ENCODE data around the gene THSD8. TPM values are rescaled to one million over a fixed set of nuclear protein-coding genes. Genes with fewer than 3 reads are reported as not detected.
A peak's percentile ranks its signal among the peaks of the same experiment; 100 is the strongest.

THSD8 gene
- total and polyA plus RNA-seq, 2 of the 8 experiments (the other 6 are each of a cell fraction or from before 2014, with no cell fraction given), result 8.2 to 42.3 TPM

DNA sequence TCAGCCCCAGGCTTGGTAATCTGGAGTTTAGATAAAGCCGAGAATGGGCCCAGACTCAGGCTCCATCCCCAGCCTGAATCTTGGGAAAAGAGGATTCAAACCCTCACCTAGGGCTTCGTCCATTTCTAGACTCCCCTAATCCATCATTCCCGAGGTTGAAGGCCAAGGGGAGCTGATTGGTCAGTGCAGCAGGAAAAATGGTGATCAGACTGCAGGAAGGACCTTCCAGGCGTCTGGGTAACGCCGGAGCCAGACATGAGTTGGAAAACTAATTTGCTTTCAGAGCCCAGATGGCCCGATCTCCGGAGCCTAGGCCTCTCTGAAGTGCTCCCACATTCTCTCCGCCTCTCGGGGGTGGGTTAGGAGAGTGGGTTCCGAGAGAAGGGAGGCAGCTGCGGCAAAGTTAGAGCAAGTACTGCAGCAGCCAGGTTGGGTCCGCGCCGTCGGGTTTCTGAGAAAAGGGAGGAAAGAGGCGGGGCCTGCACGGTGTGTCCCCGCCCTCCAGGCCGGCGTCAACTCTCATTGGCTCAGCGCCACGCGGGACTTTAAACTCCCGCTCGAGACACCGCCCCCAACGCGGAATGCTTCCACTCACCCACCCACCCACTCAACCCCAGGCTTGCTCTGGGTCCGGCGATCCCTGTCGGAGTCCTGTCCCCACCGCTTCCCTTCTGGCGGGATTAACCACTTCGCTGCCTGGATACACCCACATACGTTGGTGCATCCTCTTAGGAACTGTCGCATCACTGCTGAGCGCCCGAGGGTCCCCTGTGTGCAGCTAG lies 33.3 kb downstream of the THSD8 start:
- H3K4me1 ChIP-seq (replicated peaks in 1 of 4; ENCODE audit: control insufficient read depth in 3 of 4, insufficient read depth in 4 of 4, low read length in 3 of 4), result peaks cover 7 to 41% (median 21%) of the 10 kb centered on the region in 4 experiments
- H3K4me3 ChIP-seq (ENCODE audit: extremely low read depth in 1 of 4, insufficient read depth in 2 of 4, low read depth in 3 of 4, low read length in 4 of 4), result peak overlapping the region; percentile 62 to 81 (median 70)
- no peak overlapping the region for H2AK5ac ChIP-seq (ENCODE audit: low read depth, low read length)
- H2AFZ ChIP-seq (ENCODE audit: low read length), result no peak overlapping the region
- CTCF ChIA-PET (ENCODE audit: partially characterized antibody), result interaction anchor here (0.5 to 2.7 kb wide), 10 partner anchors 10 to 198 kb away, joined by 3 to 11 read pairs (median 4); partner anchors contain the start of gene KLF1
- FAIRE-seq, result no peak
- peak in 1 of 2 experiments; percentile 88 for DNase-seq (ENCODE audit: low read depth in 1 of 2, low spot score in 2 of 2)
- H3K27me3 ChIP-seq (replicated peaks in 1 of 4; ENCODE audit: control insufficient read depth in 3 of 4, extremely low read depth in 1 of 4, insufficient read depth in 3 of 4, low read length in 3 of 4), result peaks cover 0 to 13% (median 9%) of the 10 kb centered on the region in 4 experiments; a peak in 5 of 7 replicates
- H2BK5ac ChIP-seq (ENCODE audit: low read depth, low read length), result no peak overlapping the region
- no peak overlapping the region for H2BK20ac ChIP-seq (ENCODE audit: low read length)
- H4K91ac ChIP-seq (replicated peaks; ENCODE audit: insufficient read length, low read length), result no peak overlapping the region
- peaks cover 0 to 19% of the 10 kb centered on the region in 2 experiments for H4K20me1 ChIP-seq (replicated peaks in 1 of 2; ENCODE audit: control insufficient read depth in 1 of 2, insufficient read depth in 2 of 2, low read length in 2 of 2)
- POLR2A ChIA-PET (ENCODE audit: partially characterized antibody), result interaction anchor here (1.0 to 2.3 kb wide), 10 partner anchors 8 to 112 kb away, joined by 3 to 13 read pairs (median 4); partner anchors contain the start of genes RNASEH2A and TNPO2
- H3K4ac ChIP-seq (replicated peaks; ENCODE audit: insufficient read length, low read depth, low read length), result peak overlapping the region; percentile 82
- H3K9me3 ChIP-seq (ENCODE audit: insufficient read depth in 2 of 2, low read depth in 1 of 2, low read length in 1 of 2), result no peaks in the 10 kb centered on the region
- peak overlapping the region; percentile 81 to 88 for H3K4me2 ChIP-seq (ENCODE audit: insufficient read depth in 1 of 2, low read depth in 2 of 2, low read length in 2 of 2)
- H3K56ac ChIP-seq (replicated peaks; ENCODE audit: insufficient read length, low read depth, low read length), result no peak overlapping the region
- no peak overlapping the region for H3K9ac ChIP-seq (replicated peaks in 1 of 4; ENCODE audit: extremely low read depth in 1 of 4, low read depth in 3 of 4, low read length in 3 of 4)
- H3K27ac ChIP-seq (ENCODE audit: low read depth, low read length), result no peak overlapping the region
- peak overlapping the region; percentile 28; the same call in 1 of the 2 replicates for H3K18ac ChIP-seq (ENCODE audit: extremely low read depth, low read length)
- H3K79me2 ChIP-seq (ENCODE audit: control insufficient read depth in 1 of 2, insufficient read depth in 2 of 2, low read length in 2 of 2), result no peaks in the 10 kb centered on the region
- no peak overlapping the region for H2BK120ac ChIP-seq (replicated peaks; ENCODE audit: low read depth, low read length)
- WGBS, 2 experiments (ENCODE audit: extremely low coverage in 1 of 2, insufficient coverage in 1 of 2, insufficient read length in 1 of 2, insufficient replicate concordance in 2 of 2, low coverage in 1 of 2, low lambda C conversion rate in 2 of 2, missing lambda C conversion rate in 1 of 2), result 21% methylated on average over 32 of the region's 39 CpGs; no CpG with 5 or more reads in 1 of the 2 experiments
- peak overlapping the region; percentile 84; the same call in 1 of the 2 replicates for H2BK15ac ChIP-seq (ENCODE audit: low read length)
- H3K23me2 ChIP-seq (ENCODE audit: low read depth, low read length), result peaks cover 26% of the 10 kb centered on the region
- H3K23ac ChIP-seq (ENCODE audit: insufficient read length), result no peak overlapping the region
- no peak overlapping the region for H4K5ac ChIP-seq (ENCODE audit: insufficient read length, low read depth, low read length)
- peak overlapping the region; percentile 88; the same call in 1 of the 2 replicates for H2BK12ac ChIP-seq (ENCODE audit: low read depth, low read length)
- H3K79me1 ChIP-seq (ENCODE audit: low read depth, low read length), result no peaks in the 10 kb centered on the region
- no peaks in the 10 kb centered on the region for H3K36me3 ChIP-seq (ENCODE audit: control insufficient read depth in 2 of 4, insufficient read depth in 4 of 4, low read length in 3 of 4)
- peak overlapping the region; percentile 80 for H4K8ac ChIP-seq (ENCODE audit: extremely low read depth, insufficient read depth, low read length)
- no peak overlapping the region for H3K14ac ChIP-seq (ENCODE audit: insufficient read length)
- TF ChIP-seq HDAC6 (IDR thresholded peaks at IDR 0.05; ENCODE audit: low read depth, low read length) (no peak), TBP (IDR thresholded peaks at IDR 0.05; ENCODE audit: low read depth, low read length) (no peak), SAP30 (IDR thresholded peaks at IDR 0.05; ENCODE audit: insufficient read depth, insufficient replicate concordance, low read length) (no peak), POLR2AphosphoS5 (IDR thresholded peaks at IDR 0.05; ENCODE audit: low read depth, low read length) (no peak), CREB1 (IDR thresholded peaks at IDR 0.05) (peak; percentile 56; the same call in 1 of the 2 replicates), SUZ12 (IDR thresholded peaks at IDR 0.05; ENCODE audit: low read length) (0 out of 2 replicates have a peak, but pooled peaks have one; percentile 28), PHF8 (conservative IDR thresholded peaks at IDR 0.05; ENCODE audit: low read depth, low read length) (no peak), RFX5 (IDR thresholded peaks at IDR 0.05; ENCODE audit: borderline replicate concordance, low read depth, low read length) (no peak)
- TF ChIP-seq, protein P1, sequence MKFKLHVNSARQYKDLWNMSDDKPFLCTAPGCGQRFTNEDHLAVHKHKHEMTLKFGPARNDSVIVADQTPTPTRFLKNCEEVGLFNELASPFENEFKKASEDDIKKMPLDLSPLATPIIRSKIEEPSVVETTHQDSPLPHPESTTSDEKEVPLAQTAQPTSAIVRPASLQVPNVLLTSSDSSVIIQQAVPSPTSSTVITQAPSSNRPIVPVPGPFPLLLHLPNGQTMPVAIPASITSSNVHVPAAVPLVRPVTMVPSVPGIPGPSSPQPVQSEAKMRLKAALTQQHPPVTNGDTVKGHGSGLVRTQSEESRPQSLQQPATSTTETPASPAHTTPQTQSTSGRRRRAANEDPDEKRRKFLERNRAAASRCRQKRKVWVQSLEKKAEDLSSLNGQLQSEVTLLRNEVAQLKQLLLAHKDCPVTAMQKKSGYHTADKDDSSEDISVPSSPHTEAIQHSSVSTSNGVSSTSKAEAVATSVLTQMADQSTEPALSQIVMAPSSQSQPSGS (IDR thresholded peaks at IDR 0.05; ENCODE audit: low read length), result no peak

All from H1 (cell line).